ENCODE measurements around the gene HNRNPDL. TPM values are rescaled to one million over a fixed set of nuclear protein-coding genes. Genes with fewer than 3 reads are reported as not detected.

Gene HNRNPDL
- 220 TPM for total RNA-seq

GRCh38 chr4:82430193-82430963 is at the start of gene HNRNPDL, which contains the start of gene ENOPH1:
TSS of gene HNRNPDL (minus strand) at chr4:82430462. CDS start at chr4:82429690, 772 bp downstream.
TSS of gene ENOPH1 (plus strand) at chr4:82430590. CDS start at chr4:82430830, 240 bp downstream.

GRCh38 chr4:82373816-82374625 is 56.2 kb downstream of the HNRNPDL start, which contains the start of gene HNRNPD:
TSS of gene HNRNPD (minus strand) at chr4:82373991. CDS start at chr4:82373678, 313 bp downstream.

Small RNA genes lying within 50 kb of the gene (small RNA-seq; reads per million reads assigned to genes)
- not detected for gene RF00150

Other genes starting within 250 kb of the HNRNPDL start
- 64.4 TPM for gene HNRNPD, start 56.5 kb downstream of the HNRNPDL start, total RNA-seq
- 94.8 TPM for gene ENOPH1, start 128 bp upstream of the HNRNPDL start, total RNA-seq
- 59.1 TPM for gene TMEM150C, start 131.5 kb upstream of the HNRNPDL start, total RNA-seq

Measured in diencephalon (tissue), 1 donor.